AG10803 (cell line): Measurements from ENCODE around the gene SYNGAP1.

ENCODE experiments used
- DNase-seq: peaks from one replicate; pipeline ENCODE4 v3.0.0; 2010; ENCODE audit warnings: low read depth
- H3K4me3 ChIP-seq: 2 replicates; pipeline ENCODE4 v1.5.1; 2011; ENCODE audit warnings: mild to moderate bottlenecking, low read length, control low read depth
- CTCF ChIP-seq: conservative IDR thresholded peaks from 2 replicates; pipeline ENCODE4 v1.5.1; 2011; ENCODE audit warnings: mild to moderate bottlenecking, low read length, control low read depth, inconsistent platforms

SYNGAP1 gene

GRCh38 chr6:33406126-33406525 lies 13.7 kb upstream of the SYNGAP1 start:
- DNase-seq, result no peak
- TF ChIP-seq CTCF, result no peak
- H3K4me3 ChIP-seq, result no peak overlapping the region

GRCh38 chr6:33407132-33407718 lies 12.6 kb upstream of the SYNGAP1 start:
- H3K4me3 ChIP-seq, result no peak overlapping the region
- peak; percentile 62 for DNase-seq
- TF ChIP-seq CTCF, result peak; percentile 46

DNA sequence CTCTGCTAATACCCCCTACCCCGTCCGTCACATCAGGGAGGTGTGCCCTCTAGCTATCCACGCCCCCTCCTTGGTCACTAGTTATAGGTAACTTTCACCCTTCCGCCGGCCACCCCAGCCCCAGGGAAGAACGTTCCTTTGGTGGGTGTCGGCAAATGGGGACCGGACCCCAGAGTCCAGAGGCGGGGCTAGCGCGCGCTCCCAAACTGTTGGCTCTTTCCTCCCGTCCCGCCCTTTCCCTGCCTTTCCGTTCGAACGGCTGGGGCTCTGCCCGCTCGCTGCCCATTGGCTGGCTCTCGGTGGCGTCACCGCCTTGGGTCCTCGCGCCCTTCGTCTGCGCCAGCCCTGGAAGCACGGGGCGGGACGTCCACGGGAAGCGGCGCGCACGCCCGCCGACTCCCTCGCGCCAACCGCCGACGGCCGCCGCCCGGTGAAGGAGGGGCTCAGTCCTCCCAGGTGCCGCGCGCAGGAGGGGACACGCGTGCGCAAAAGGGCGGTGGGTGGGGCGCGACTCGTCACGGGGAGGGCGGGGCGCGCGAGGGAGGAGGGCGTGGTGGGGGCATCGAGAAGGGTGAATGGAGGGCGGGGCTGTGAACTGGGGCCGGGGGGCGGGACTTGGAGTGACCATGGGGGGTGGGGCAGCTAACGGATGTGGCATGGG lies 9.7 kb upstream of the SYNGAP1 start:
- peak; percentile 98 for DNase-seq
- H3K4me3 ChIP-seq, result peak overlapping the region; percentile 80
- TF ChIP-seq CTCF, result no peak

GRCh38 chr6:33410711-33411631 lies 8.9 kb upstream of the SYNGAP1 start, which contains the start of gene PHF1:
Gene PHF1 (plus strand): TSS chr6:33411014. CDS start chr6:33412264, 1,250 bp downstream.
- no peak for TF ChIP-seq CTCF
- H3K4me3 ChIP-seq, result peak within 1 kb of the TSS; percentile 80
- DNase-seq, result peak; percentile 86

DNA sequence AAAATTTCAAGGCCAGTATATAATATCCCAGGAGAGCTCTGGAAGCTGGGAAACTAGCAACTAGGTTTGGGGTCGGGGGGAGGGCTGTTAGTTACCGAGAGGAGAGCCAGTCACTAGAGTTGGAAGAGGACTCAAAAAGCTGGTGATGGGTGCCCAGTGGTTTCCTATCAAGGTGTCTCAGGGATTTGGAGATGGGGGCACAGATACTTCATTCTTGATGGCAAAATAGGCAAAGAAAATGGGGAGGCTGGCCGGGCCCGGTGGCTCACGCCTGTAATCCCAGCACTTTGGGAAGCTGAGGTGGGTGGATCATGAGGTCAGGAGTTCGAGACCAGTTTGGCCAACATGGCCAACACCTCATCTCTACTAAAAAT lies 8.2 kb upstream of the SYNGAP1 start:
- DNase-seq, result no peak
- peak overlapping the region; percentile 80 for H3K4me3 ChIP-seq
- no peak for TF ChIP-seq CTCF

GRCh38 chr6:33412140-33413009 lies 7.5 kb upstream of the SYNGAP1 start:
- peak overlapping the region; percentile 80 for H3K4me3 ChIP-seq
- no peak for TF ChIP-seq CTCF
- no peak for DNase-seq
